ENCODE results near the gene STK11.

Gene STK11

DNA sequence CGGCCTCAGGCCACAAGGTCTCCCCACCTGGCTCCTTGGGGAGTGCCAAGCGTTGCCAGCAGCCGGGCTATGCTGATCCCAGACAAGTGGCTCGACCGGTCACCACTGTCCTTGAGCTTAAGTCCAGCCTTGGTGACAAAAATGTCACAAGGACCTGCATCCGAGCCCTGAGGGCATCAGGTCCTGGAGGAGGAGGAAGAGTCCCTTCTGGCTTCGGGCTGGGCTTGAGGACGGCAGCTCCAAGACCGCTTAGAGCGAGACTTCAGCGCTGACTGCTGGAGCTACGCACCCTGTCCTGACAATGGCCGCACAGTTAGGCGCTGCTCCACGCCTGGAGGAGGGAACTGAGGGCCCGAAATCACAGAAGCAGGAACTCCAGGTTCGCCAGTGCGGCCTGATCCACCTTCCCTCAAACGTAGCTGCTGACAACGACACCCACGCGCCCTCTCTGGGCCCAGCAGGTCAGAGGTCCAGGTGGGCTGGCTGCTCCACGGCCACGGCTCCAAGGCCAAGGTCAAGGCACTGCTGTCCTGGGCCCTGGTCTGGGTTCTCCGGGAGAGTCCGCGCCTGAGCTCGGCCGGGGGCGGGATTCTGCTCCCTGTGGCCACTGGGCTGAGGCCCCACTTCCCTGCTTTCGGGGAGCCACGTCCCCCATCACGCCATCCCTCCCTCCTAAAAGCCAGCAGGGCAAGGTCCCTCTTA lies 38.6 kb upstream of the STK11 start:
- Mint-ChIP-seq H3K4me3 (no peak overlapping the region), H3K4me1 (peaks cover 24% of the 10 kb centered on the region), H3K27me3 (no peaks in the 10 kb centered on the region), H3K9me3 (no peaks in the 10 kb centered on the region), H3K36me3 (ENCODE audit: low read depth) (peaks cover 6% of the 10 kb centered on the region), H3K27ac (no peak overlapping the region)
- ATAC-seq (no peak), DNase-seq (no peak)

GRCh38 chr19:1167687-1168571 lies 37.6 kb upstream of the STK11 start:
- no peak for ATAC-seq
- DNase-seq, result no peak
- Mint-ChIP-seq H3K4me3 (no peak overlapping the region), H3K4me1 (peaks cover 25% of the 10 kb centered on the region), H3K27ac (no peak overlapping the region), H3K9me3 (no peaks in the 10 kb centered on the region), H3K36me3 (ENCODE audit: low read depth) (peaks cover 6% of the 10 kb centered on the region), H3K27me3 (no peaks in the 10 kb centered on the region)

DNA sequence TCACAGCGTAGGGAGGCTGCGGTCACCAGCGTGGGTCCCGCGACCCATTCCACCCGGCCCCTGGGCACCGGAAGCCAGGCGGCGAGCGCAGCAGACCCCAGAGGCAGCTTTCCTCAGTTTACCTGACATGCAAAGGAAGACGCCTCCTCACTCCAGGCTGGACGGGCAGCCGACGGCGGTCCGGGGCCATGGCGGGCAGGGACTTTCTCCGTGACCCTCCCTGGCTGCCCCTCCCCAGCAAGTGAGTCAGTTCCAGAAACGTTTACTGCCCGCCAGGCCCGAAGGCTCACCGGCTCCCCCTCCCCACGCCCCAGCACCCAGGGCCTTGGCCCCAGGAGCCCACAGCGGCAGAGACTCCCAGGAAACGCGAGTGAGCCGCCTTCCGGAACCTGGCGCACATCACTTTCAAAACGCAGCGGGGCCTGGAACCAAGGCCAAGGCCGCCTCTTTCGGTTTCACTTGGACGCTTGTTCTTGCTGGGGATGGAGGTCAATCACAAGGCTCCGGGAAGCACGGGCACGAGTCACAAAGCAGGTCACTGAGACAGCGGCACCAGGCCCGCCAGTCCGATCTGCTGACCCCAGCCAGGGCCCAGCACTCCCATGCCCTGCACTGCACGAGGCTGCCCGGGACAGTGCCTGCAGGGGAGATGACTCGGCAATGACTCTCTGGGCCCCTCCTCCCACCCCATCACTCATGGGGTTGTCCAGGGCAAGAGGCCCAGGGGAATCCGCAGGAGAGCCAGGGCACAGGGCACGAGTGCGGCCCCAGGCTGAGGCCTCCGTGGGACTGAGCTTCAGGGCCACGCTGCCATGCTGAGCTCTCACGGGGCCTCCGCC lies 36.8 kb upstream of the STK11 start:
- Mint-ChIP-seq H3K27ac (peak overlapping the region; percentile 31), H3K9me3 (no peaks in the 10 kb centered on the region), H3K4me1 (peaks cover 23% of the 10 kb centered on the region), H3K36me3 (ENCODE audit: low read depth) (peaks cover 6% of the 10 kb centered on the region), H3K27me3 (no peaks in the 10 kb centered on the region), H3K4me3 (no peak overlapping the region)
- no peak for DNase-seq
- ATAC-seq, result no peak

DNA sequence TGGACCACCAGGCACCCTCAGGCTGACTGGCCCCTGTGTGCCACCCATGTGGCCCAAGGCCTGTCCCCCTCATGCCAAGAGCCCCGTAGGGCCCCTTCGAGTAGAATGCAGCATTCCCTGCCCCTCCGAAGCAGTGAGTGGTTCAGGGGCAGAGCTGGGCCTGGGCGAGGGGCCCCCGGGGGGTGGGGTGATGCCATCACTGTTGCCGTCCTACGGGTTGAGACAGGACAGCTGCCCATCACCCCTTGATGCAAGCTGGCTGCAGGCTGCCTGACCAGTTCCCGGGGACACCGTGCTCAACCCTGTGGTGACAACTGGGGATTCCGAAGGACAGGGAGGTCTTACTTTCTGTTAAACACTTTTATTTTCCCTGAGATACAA lies 36.2 kb upstream of the STK11 start:
- H3K4me1 Mint-ChIP-seq, result peaks cover 25% of the 10 kb centered on the region
- H3K9me3 Mint-ChIP-seq, result no peaks in the 10 kb centered on the region
- H3K4me3 Mint-ChIP-seq, result no peak overlapping the region
- H3K36me3 Mint-ChIP-seq (ENCODE audit: low read depth), result peaks cover 6% of the 10 kb centered on the region
- no peak overlapping the region for H3K27ac Mint-ChIP-seq
- H3K27me3 Mint-ChIP-seq, result no peaks in the 10 kb centered on the region
- DNase-seq, result no peak
- ATAC-seq, result no peak

DNA sequence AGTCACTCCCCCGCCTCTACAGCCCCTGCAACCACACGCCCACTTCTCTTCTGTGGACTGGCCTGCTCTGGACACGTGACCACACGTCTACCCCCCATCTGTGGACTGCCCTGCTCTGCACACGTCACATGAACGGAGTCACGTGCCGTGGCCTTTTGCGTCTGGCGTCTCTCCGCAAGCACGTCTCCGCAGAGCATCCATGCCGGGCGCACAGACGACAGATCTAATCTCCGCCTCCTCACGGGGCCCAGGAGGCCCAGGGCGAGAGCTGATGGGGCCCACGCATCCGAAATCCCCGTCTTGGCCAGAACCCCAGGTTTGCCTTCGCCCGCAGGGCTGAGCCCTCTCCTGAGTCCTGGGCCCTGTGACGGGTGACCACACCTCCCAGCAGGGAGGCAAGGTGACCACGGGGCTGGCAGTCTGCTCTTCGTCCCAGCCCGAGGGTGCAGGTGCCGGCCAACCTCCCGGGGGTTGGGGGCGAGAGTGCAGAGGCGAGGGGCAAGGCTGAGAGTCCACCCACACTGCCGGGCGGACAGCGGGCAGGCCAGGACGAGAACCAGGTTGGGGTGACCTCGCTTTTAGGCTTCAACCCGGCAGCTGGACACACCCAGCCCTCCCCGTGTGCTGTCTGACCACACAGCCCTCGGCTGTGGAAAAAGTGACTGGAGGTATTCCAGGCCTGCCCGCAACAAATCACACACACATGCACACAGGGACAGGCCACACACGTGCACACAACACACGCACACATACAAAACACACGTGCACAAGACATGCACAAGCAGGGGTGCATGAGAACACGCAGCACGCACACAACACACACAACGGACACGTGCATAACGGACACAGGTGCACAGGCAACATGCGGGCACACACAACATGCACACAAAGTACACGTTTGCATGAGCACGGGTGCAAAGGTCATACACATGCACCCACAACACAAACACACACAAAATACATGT lies 35.4 kb upstream of the STK11 start:
- H3K9me3 Mint-ChIP-seq, result no peaks in the 10 kb centered on the region
- H3K27ac Mint-ChIP-seq, result peak overlapping the region; percentile 38
- H3K4me3 Mint-ChIP-seq, result peak overlapping the region; percentile 18
- peaks cover 6% of the 10 kb centered on the region for H3K36me3 Mint-ChIP-seq (ENCODE audit: low read depth)
- DNase-seq (no peak), ATAC-seq (no peak)
- H3K4me1 Mint-ChIP-seq, result peaks cover 32% of the 10 kb centered on the region
- no peaks in the 10 kb centered on the region for H3K27me3 Mint-ChIP-seq

- H3K4me1 Mint-ChIP-seq, result peaks cover 36% of the 10 kb centered on the region
- ATAC-seq, result no peak
- no peak overlapping the region for H3K27ac Mint-ChIP-seq
- no peaks in the 10 kb centered on the region for H3K27me3 Mint-ChIP-seq
- peaks cover 6% of the 10 kb centered on the region for H3K36me3 Mint-ChIP-seq (ENCODE audit: low read depth)
- H3K9me3 Mint-ChIP-seq, result no peaks in the 10 kb centered on the region
- peak overlapping the region; percentile 18 for H3K4me3 Mint-ChIP-seq
- DNase-seq, result no peak
Measured at GRCh38 chr19:1170938-1171754, 34.4 kb upstream of the STK11 start.

DNA sequence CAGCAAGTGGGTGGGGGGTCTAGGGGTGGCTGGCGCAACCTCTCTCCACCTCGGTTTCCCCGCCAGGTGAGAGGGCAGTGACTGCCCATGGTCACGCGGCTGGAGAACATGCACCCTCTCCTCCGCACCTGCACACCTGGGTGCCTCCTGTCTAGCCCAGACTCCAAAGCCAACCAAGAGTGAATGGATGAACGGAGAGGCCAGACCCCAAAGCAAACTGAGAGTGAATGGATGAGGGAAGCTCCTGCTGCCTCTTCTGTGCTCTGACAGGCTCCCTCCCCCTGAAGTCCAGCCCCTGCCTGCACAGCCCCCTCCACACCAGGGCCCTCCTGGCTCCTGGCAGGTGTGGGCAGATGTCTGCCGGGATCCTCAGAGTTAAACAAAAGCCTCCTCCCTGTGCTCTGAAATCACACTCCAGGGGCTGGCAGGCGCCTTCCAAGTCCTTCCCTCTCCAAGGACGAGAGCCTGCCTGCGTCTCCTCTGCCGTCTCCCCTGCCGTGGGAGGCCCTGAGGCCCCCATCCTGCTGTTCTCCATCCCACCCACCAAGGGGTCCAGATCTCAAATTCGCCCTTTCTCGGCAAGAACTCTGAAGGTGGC lies 33.7 kb upstream of the STK11 start:
- H3K27ac Mint-ChIP-seq, result no peak overlapping the region
- no peaks in the 10 kb centered on the region for H3K9me3 Mint-ChIP-seq
- H3K27me3 Mint-ChIP-seq, result no peaks in the 10 kb centered on the region
- peaks cover 36% of the 10 kb centered on the region for H3K4me1 Mint-ChIP-seq
- ATAC-seq (no peak), DNase-seq (no peak)
- H3K4me3 Mint-ChIP-seq, result peak overlapping the region; percentile 86
- H3K36me3 Mint-ChIP-seq (ENCODE audit: low read depth), result peaks cover 6% of the 10 kb centered on the region

- Mint-ChIP-seq H3K4me1 (peaks cover 36% of the 10 kb centered on the region), H3K9me3 (no peaks in the 10 kb centered on the region), H3K27ac (peak overlapping the region; percentile 92), H3K36me3 (ENCODE audit: low read depth) (peaks cover 6% of the 10 kb centered on the region), H3K27me3 (no peaks in the 10 kb centered on the region), H3K4me3 (peak overlapping the region; percentile 86)
- ATAC-seq (no peak), DNase-seq (no peak)
Measured at GRCh38 chr19:1172353-1173158, 33.0 kb upstream of the STK11 start.

- ATAC-seq (no peak), DNase-seq (peak; percentile 25)
- H3K9me3 Mint-ChIP-seq, result no peaks in the 10 kb centered on the region
- no peaks in the 10 kb centered on the region for H3K27me3 Mint-ChIP-seq
- peaks cover 6% of the 10 kb centered on the region for H3K36me3 Mint-ChIP-seq (ENCODE audit: low read depth)
- peaks cover 36% of the 10 kb centered on the region for H3K4me1 Mint-ChIP-seq
- H3K4me3 Mint-ChIP-seq, result peak overlapping the region; percentile 86
- H3K27ac Mint-ChIP-seq, result peak overlapping the region; percentile 92
Measured at GRCh38 chr19:1173159-1173844, 32.3 kb upstream of the STK11 start.

- peak; percentile 79 for ATAC-seq
- no peaks in the 10 kb centered on the region for H3K27me3 Mint-ChIP-seq
- peaks cover 6% of the 10 kb centered on the region for H3K36me3 Mint-ChIP-seq (ENCODE audit: low read depth)
- peak; percentile 97 for DNase-seq
- peak within 1 kb of the TSS; percentile 92 for H3K27ac Mint-ChIP-seq
- H3K4me3 Mint-ChIP-seq, result peak within 1 kb of the TSS; percentile 86
- no peaks in the 10 kb centered on the region for H3K9me3 Mint-ChIP-seq
- peaks cover 33% of the 10 kb centered on the region for H3K4me1 Mint-ChIP-seq
Measured at GRCh38 chr19:1173845-1174809, 31.5 kb upstream of the STK11 start, which contains the start of gene SBNO2. Gene SBNO2, minus strand, starts transcription at chr19:1174268. Its CDS starts 19,992 bp downstream, at chr19:1154276.

All from activated naive CD8-positive, alpha-beta T cell treated with anti-CD3 and anti-CD28 coated beads, Interleukin-2, amount 50 U/mL, for 24 hours (primary cell).